WTC11 (cell line): Measurements from ENCODE around the gene TAS2R46.
"Not testable (repeated sequence)": the region's sequence is repeated elsewhere in the genome, so short reads cannot be mapped to it uniquely, and the experiment has no call there.

ENCODE experiments used
- ATF3 ChIP-seq: sonication (generic); formaldehyde crosslinking; conservative IDR thresholded peaks from 2 replicates; pipeline ENCODE4 v1.8.1; 2022; ENCODE audit warnings: mild to moderate bottlenecking, missing genetic modification reagents
- CREM ChIP-seq: sonication (generic); formaldehyde crosslinking; IDR thresholded peaks from 2 replicates; pipeline ENCODE4 v1.8.1; 2022; ENCODE audit warnings: mild to moderate bottlenecking, missing genetic modification reagents, moderate library complexity
- CTCF ChIP-seq: fragments of 200-600 bp; IDR thresholded peaks from 2 replicates; pipeline ENCODE4 v1.8.0; 2022; ENCODE audit warnings: antibody characterized with exemption
- FOXP4 ChIP-seq: sonication (generic); formaldehyde crosslinking; IDR thresholded peaks from 2 replicates; pipeline ENCODE4 v1.8.0; 2022; ENCODE audit warnings: mild to moderate bottlenecking, missing genetic modification reagents
- TEAD4 ChIP-seq: sonication (generic); formaldehyde crosslinking; IDR thresholded peaks from 2 replicates; pipeline ENCODE4 v1.8.0; 2022; ENCODE audit warnings: mild to moderate bottlenecking, missing genetic modification reagents
- TP53 ChIP-seq: sonication (generic); formaldehyde crosslinking; IDR thresholded peaks from 2 replicates; pipeline ENCODE4 v1.8.1; 2023; ENCODE audit warnings: mild to moderate bottlenecking, missing genetic modification reagents
- USF2 ChIP-seq: sonication (generic); formaldehyde crosslinking; IDR thresholded peaks from 2 replicates; pipeline ENCODE4 v1.8.1; 2023; ENCODE audit warnings: mild to moderate bottlenecking, missing genetic modification reagents, moderate library complexity

GRCh38 chr12:11041366-11041765 is 20.7 kb downstream of the TAS2R46 start:
- TF ChIP-seq ATF3; CREM (CRISPR knock-in tag); TEAD4; CTCF; FOXP4 (CRISPR knock-in tag); USF2 (CRISPR knock-in tag); TP53: not testable (repeated sequence)
